ENCODE data around the gene GTF3C1.
A peak's percentile ranks its signal among the peaks of the same experiment; 100 is the strongest.

Gene GTF3C1

GRCh38 chr16:27539120-27539519 is 10.6 kb downstream of the GTF3C1 start:
- no peak for DNase-seq (ENCODE audit: low read depth)
- no peak for TF ChIP-seq CTCF (IDR thresholded peaks at IDR 0.05; ENCODE audit: insufficient read depth, low read depth, low read length, missing control alignments)
- H3K4me3 ChIP-seq (ENCODE audit: low read length): no peak overlapping the region

- no peak for TF ChIP-seq CTCF (IDR thresholded peaks at IDR 0.05; ENCODE audit: insufficient read depth, low read depth, low read length, missing control alignments)
- no peak for DNase-seq (ENCODE audit: low read depth)
- no peak overlapping the region for H3K4me3 ChIP-seq (ENCODE audit: low read length)
Observed at GRCh38 chr16:27538528-27538927, 11.2 kb downstream of the GTF3C1 start.

GRCh38 chr16:27534256-27534655 is 15.5 kb downstream of the GTF3C1 start:
- TF ChIP-seq CTCF (IDR thresholded peaks at IDR 0.05; ENCODE audit: insufficient read depth, low read depth, low read length, missing control alignments): no peak

GRCh38 chr16:27531826-27532800 is 17.6 kb downstream of the GTF3C1 start:
- H3K4me3 ChIP-seq (ENCODE audit: low read length): no peak overlapping the region
- no peak for DNase-seq (ENCODE audit: low read depth)
- TF ChIP-seq CTCF (IDR thresholded peaks at IDR 0.05; ENCODE audit: insufficient read depth, low read depth, low read length, missing control alignments): no peak

More at GRCh38 chr16:27534256-27534655, 15.5 kb downstream of the GTF3C1 start:
- DNase-seq (ENCODE audit: low read depth): no peak
- H3K4me3 ChIP-seq (ENCODE audit: low read length): no peak overlapping the region

- DNase-seq (ENCODE audit: low read depth): no peak
- no peak overlapping the region for H3K4me3 ChIP-seq (ENCODE audit: low read length)
- TF ChIP-seq CTCF (IDR thresholded peaks at IDR 0.05; ENCODE audit: insufficient read depth, low read depth, low read length, missing control alignments): no peak
Observed at GRCh38 chr16:27531186-27531585, 18.5 kb downstream of the GTF3C1 start.

GRCh38 chr16:27529962-27530361 is 19.8 kb downstream of the GTF3C1 start:
- DNase-seq (ENCODE audit: low read depth): peak; percentile 20
- no peak for TF ChIP-seq CTCF (IDR thresholded peaks at IDR 0.05; ENCODE audit: insufficient read depth, low read depth, low read length, missing control alignments)
- no peak overlapping the region for H3K4me3 ChIP-seq (ENCODE audit: low read length)

All from epithelial cell of esophagus (primary cell).